Left lobe of liver (tissue), 2 donors: Measurements from ENCODE around the gene BTBD2. TPM values are rescaled to one million over a fixed set of nuclear protein-coding genes. Genes with fewer than 3 reads are reported as not detected.

Source experiments
- ATAC-seq: fragments of 200-7000 bp; cut with Tn5 transposase; one replicate; pipeline ENCODE4 v1.9.1; 2020; ENCODE audit warnings: mild to moderate bottlenecking, moderate library complexity
- DNase-seq: peaks from one replicate; pipeline ENCODE4 v3.0.0-alpha.2; 2020; ENCODE audit warnings: low spot score
- total RNA-seq: library from RNA; stranded (reverse); gene quantifications from one replicate; pipeline ENCODE4 v1.2.1, GENCODE V29; 2021
- donor health status: DM: no; HTN: no; CAD: no; lungs with moderate emphysema.
- donor health status: DM: no; HTN: yes; CAD: no.

Gene BTBD2
- total RNA-seq, 1 donor from 2014 or later, result 25.9 TPM

DNA sequence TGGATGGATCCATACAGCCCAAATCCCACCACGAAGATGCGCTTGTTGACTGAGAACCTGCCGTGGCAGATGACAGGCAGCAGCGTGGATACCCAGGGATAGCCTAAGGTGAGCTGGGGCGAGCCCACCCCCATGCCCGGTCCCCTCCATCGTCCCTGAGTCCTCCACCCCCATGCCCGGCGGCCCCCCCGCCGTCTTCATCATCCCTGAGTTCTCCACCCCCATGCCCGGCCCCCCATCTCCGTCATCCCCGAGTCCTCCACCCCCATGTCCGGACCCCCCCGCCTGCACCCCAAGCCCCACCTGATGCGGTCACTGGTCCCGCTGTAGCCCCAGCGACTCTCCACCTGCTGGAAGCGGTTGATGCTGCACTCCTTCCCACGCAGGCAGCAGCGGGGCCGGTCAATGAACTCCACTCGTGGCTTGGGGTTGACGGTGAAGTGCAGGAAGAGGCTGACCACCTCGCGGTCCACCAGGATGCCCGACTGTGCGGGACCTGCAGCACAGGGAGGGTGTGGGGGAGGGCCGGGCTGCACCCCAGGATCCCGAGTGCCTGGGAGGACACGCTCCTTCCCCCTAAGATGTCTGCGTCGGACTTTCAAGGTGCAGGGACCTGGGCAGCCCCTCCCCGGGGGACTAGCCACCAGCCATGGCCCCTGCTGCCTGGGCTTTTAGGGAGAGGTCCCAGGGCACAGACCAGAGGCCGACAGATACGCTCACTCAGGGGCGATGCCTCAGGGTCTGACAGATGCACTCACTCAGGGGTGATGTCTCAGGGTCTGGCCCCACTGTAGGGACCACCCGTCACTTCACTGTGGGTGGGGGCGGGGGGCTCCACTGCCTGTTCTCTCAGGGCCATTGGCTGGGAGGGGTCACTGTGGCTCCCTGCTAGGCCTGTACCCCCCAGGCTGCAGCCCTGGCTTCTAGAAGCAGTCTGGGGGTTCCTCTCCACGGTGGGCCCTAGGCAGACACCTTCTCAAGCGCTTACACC, 28.0 kb downstream of the BTBD2 start:
- peak; percentile 9 for ATAC-seq
- DNase-seq, result no peak

DNA sequence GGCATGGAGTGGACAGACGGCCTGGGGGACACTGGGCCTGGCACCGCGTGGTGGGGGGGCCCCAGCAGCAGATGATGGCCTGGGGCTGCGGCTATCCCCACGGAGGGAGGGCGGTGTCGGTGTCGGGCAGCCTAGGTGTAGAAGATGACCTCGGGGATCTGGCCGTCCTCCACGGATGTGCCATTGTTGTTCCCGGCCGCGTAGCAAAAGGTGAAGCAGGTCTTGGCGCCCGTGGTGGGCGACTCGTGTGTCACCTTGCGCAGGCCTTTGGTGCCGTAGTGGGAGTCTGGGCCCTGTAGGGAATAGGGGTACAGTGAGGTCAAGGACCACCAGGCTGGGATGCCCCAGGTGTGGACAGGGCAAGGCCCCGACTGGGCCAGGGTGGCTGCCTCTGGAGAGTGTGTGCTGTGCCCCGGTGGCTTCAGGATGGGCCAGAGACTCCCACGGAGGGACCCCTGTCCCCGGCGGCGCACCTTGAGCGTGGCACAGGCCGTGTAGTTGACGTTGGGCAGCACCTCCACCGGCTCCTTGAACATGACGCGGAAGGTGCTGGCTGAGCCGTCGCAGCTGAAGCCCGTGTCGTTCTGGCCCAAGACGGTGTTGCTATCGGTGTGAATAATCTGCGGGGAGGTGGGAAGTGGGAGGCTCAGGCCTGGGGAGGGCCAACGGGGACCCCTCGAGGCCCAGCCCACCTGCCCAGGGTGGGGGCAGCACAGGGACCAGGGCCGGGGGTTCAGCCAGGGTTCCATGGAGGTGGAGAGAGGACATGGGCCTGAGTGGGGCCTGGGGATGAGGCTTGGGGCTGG, 29.0 kb downstream of the BTBD2 start:
- no peak for DNase-seq
- ATAC-seq, result peak; percentile 16

DNA sequence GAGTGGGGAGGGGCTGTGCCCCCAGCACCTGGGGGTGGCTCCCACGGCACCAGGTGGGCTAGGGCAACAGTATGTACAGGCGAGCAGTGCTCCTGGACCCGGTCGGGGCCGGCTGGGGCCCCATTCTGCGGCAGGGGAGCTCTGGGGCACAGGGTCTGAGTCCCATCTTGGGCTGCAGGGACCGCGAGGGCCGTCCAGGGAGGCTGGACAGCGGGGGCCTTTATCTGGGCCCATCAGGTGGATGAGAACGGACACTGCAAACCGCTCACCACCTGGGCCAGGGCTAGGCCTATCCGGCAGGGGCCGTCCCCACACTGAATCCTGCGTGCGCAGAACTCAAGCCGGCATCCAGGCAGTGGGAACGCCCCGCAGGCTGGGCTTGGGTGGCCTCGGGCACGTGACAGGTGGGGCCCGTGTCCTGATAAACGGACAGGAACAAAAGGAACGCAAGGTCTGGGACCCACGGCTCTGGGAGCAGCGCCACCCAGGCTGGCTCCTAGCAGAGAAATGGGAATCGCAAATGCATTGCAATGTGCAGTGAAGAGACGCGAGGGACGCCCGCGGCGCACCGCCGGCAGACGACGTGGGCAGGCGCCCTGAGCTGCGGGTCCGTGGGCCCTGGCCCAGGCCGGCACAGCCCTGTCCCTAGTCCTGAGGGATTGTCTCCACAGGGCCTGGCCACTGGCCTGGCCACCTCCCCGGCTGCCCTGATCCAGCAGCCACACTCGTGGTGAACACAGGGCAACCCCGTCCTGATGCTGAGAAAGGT, 29.7 kb downstream of the BTBD2 start:
- peak; percentile 22 for ATAC-seq
- DNase-seq, result no peak

DNA sequence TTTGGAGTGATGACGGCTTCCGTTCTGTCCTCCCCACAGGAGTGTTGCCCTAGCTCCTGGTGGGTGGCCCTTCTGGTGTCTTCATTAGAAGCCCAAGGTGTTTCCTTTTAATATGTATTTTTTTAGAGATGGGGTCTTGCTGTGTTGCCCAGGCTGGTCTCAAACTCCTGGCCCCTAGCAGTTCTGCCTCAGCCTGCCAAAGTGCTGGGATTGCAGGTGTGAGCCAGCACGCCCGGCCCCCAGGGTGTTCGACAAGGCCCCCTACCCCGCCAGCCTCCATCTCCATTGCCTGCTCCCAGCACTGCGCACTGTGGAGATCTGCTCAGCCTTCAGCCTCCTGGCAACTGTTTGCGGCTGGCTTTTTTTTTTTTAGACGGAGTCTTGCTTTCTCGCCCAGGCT, 31.2 kb downstream of the BTBD2 start:
- DNase-seq (no peak), ATAC-seq (no peak)

DNA sequence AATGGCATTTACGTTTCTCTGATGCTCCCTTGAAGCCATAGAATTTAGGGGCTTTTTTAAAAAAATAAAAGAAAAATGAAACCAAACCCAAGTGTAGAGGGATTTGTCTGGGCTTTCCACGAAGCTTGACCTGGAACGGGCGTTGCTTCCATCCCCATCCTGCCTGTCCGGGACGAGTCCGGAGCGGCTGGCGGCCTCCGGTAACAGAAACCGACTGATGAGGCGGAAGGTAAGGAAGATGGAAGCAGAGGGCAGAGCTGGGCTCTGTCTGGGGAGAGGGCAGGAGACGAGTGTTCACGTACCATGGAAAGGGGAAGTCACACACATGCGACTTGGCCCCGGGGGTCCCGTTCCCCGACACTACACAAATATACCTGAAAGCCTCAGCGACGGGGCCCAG, 34.3 kb downstream of the BTBD2 start:
- DNase-seq, result no peak
- no peak for ATAC-seq

DNA sequence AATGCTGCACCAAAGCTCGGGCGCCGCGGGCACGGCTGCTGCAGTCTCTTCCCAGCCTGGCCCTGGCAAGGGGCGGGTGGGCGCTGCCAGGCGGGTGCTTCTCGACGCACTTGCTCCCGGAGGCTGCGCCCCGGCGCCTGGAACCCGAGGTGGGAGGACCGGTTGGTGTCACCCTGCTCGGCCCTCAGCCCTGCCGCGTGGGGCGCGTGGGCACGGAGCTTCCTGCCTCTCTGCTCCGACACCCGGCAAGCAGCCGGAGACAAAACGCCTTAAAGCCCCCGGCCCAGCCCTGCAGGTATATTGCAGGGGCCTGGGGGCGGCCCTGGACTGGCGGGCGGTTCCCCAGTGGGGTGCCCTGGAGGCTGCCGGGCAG, 34.7 kb downstream of the BTBD2 start:
- DNase-seq (no peak), ATAC-seq (no peak)

DNA sequence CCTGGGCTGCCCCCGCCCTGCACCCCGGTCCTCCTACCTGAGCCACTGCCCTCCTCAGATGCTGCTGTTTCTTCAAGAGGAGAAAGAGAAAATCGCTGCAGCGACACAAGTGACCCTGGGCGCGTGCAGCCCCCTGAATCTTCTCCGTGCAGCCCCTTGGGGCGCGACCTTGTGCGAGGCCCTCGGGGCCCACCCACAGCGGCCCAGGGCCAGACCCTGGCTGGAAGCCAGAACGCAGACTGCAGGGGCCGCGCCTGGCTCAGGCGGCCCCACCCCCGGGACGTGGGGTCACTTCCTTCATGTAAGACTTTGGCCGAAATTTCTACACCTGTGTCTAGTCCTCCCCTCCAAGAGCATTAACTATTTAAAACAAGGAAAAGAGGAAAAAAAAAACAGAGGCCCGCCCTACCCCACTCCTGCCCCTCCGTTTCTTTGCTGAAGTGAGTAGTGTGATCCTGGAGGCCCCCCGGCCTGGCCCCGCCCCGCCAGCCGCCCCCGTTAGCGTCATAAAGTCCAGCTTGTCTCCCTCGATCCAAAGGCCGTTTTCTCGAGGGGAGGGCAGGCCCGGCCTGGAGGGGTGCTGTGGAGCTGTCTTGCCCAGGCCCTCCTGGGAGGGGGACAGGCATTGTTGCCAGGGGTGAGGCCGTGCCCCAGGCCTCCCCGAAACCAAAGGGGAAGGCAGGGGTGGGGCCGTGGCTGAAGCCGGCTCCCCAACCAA, 35.3 kb downstream of the BTBD2 start:
- DNase-seq, result no peak

DNA sequence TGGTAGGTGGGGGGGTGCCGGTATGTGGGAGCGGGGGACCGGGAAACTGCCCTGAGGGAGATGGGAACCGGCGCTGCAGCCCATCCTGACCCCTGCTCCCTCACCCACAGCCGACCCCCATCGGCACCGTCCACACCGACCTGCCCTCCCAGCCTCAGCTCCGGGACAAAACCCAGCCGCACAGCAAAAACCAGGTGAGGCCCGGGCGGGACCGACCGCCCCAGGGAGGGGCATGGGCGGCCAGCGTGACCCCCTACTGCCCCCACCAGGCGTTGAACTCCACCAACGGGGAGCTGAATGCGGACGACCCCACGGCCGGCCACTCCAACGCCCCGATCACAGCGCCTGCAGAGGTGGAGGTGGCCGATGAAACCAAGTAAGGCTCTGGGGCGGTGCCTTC, 35.9 kb downstream of the BTBD2 start:
- ATAC-seq (no peak), DNase-seq (no peak)

More for the DNA sequence above, 35.3 kb downstream of the BTBD2 start:
- ATAC-seq, result no peak

DNA sequence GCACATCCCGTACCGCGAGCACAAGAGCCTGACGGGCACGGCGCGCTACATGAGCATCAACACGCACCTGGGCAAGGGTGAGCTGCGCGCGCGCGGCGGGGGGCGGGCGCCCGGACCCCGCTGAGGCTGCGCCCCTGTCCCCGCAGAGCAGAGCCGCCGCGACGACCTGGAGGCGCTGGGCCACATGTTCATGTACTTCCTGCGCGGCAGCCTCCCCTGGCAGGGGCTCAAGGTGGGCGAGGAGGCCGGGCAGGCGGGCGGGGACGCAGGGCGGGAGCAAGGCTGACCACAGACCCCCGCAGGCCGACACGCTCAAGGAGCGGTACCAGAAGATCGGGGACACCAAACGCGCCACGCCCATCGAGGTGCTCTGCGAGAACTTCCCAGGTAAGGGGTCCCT, 36.5 kb downstream of the BTBD2 start:
- DNase-seq (no peak), ATAC-seq (no peak)

DNA sequence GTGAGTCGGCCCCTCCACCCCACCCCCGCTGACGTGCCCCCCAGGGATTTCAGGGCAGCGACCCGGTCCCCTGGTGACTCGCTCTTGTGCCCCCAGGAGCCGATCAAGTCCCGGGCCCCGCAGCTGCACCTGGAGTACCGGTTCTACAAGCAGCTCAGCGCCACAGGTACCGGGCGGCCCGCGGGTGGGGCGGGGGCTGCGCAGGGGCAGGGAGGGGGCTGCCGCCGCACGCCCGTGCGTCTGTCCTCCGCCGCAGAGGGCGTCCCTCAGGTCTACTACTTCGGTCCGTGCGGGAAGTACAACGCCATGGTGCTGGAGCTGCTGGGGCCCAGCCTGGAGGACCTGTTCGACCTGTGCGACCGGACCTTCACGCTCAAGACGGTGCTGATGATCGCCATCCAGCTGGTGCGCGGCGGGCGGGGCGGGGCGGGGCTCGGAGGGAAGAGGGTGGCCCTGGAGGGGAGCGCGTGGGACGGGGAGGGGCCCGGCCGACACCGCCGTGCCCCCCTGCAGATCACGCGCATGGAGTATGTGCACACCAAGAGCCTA, 37.1 kb downstream of the BTBD2 start:
- DNase-seq (no peak), ATAC-seq (no peak)

DNA sequence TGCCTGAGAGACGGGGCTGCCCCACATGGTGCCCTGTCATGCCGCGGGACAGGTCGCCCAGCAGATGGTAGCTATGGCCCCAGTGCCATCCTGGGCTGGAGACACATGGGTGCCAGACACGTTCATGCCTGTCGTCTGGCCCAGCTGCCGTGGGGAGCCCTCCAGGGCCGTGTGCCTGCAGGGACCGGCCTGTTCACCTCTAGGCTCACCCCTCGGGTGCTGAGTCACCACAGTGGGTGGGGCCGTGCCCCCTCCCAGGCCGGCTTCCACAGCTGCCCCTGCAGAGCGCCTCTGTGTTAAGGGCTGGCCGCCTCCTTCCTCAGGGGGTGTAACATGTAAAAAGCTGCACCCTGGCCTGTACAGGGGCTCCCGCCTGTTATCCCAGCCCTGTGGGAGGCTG, 38.4 kb downstream of the BTBD2 start:
- ATAC-seq, result no peak
- DNase-seq, result no peak

DNA sequence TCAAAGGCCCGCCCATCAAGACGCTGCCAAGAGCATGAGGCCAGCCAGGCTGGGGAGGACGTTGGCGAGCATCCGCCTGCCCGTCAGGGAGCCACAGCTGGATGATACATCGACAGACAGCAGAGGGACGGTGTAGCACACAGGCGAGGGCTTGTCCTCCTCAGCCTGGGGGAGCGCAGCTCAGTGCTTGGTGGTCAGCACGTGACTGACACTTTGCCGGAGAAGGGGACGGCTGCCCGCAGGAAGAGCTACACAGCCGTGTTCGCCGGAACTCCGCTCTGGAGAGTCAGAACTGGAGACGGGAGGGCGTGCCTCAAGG, 40.4 kb downstream of the BTBD2 start:
- ATAC-seq (no peak), DNase-seq (no peak)

DNA sequence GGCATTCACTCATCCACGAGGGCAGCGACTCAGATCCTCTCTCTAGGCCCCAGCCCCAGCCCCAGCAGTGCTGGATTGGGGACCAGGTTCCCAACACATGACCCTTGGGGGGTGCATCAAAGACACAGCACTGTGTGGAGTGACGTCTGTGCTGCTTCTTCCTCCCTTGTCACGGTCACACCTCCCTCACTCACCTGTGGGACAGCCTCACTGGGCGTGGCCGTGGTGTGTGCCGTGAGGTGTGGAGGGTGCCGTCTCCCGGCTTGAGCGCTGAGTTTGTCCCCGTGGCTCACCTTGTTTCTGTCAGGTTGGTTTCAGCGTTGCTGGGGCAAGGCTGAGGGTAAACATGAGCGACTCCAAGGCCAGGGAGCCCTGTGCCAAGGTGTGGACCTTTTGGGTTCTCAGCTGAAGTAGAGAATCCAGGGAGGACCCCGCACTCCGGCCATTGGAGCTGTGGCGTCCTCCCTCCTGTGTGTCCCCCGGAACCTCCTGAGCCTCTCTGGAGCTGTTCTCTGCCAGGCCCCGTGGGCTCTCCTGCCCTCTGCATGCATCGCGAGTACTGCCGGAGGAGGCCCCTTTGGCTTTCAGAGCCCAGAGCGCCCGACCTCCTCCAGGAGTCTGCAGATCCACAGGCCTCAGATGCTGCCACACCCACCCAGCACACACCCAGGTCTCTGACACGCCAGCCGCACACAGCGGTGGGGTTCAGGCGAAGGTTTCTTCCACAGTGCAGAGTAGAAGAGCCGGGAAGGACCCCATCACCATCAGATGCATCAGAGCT, 40.9 kb downstream of the BTBD2 start:
- ATAC-seq, result no peak
- DNase-seq, result no peak

DNA sequence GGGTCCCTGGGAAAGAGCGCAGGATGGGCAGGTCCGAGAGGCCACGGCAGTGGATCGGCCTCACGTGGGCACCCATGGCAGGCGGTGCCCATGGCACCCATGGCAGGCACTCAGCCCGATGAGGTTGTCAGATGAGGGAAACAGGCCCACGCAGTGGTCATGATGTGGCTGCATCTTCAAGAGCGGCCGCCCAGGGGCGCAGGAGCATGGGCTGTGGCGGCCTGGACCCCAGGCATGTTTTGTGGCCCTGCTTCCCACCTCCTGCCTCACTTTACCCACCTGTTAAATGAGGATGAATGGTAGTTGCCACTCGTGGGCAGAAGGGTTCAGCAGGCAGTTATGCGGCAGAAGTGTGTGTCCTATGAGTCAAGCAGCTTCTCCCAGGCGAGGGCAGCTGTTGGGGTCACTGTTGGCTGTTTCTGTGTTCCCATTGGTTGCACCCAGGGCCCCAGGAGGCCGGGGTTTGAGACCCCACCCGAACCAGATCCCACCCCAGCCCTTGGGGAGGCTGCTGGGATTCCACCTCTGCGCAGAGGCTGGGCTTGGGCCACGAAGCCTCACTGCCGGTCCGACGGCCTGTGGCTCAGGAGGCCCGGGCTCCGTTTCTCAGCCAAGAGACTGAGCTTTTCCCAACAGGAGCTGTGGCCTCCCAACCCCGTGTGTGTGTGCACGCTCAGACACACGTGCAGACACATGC, 44.6 kb downstream of the BTBD2 start:
- ATAC-seq (no peak), DNase-seq (no peak)

DNA sequence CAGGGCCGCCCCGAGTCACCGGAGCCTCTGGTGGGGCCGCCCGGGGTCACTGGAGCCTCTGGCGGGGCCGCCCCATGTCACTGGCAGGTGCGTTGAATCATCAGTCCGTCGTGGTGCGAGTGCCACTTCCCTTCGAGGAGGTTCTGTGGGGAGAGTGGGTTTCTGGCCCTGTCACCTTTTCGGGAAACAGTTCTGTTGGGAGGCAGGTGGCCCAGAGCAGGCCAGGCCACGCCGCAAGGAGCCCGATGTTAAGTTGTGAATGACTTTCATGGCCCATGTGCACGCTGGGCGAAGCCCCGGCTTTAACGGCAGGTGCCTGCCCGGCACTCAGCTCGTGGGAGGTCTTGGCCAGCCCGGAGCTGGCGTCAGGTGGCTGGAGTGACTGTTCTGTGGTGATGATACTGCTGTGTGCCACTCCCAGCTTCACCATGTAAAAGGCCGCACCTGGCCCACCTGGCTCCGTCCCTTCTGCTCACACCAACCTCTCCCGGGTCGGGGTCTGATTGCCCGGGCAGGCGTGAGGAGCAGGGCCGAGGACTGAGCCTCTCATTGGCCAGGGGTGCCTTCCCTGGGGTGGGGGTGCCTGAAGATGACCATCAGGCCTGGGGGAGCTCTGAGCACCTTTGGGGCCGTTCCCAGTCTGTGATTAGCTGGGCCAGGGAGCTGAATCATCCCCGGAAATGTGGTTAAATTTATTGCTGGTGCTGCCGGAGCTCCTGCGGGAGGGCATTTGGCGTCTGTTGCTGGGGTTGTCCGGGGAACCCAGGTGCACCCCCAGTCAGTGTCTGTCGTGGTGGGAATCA, 45.3 kb downstream of the BTBD2 start:
- DNase-seq, result no peak
- ATAC-seq, result no peak

DNA sequence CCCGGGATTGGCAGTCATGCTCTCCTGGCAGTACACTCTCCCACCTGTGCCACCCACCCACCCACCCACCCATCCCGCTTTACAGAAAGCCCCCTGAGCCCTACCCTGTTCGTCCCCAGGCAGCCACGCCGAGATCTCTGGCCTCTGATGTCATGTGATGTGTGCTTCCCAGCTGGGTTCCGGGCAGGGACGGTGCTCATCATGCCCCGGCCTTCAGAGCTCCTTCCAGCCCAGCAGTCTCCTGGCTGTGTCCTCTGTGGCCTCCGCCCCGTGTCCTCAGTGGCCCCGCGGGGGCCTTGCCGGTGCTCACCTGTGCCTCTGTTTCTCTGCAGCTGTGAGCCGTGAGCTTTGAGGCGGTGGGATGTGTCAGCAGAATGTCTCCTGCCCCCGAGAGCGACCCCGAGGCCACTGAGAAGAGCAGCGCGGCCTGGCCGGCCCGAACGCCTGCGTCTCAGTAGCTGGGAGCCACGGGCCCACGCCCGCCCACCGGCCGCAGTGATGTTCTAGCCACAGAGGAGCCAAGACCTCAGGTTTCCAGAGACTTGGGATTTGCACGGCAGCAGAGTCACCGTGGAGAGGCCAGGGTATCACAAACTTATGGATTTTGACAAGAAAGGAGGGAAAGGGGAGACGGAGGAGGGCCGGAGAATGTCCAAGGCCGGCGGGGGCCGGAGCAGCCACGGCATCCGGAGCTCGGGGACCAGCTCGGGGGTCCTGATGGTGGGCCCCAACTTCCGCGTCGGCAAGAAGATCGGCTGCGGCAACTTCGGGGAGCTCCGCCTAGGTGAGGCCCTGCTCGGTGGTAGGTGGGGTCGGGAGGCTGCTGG, 46.1 kb downstream of the BTBD2 start:
- ATAC-seq, result no peak
- DNase-seq, result no peak
